Measurements from ENCODE around the gene SSRP1.

The SSRP1 gene

GRCh38 chr11:57336111-57336666 lies 497 bp upstream of the SSRP1 start:
- no peak for DNase-seq

- no peak for DNase-seq
Observed at GRCh38 chr11:57335023-57335342, 709 bp downstream of the SSRP1 start.

GRCh38 chr11:57332694-57333440 lies 2.8 kb downstream of the SSRP1 start:
- DNase-seq, result no peak

- no peak for DNase-seq
Observed at GRCh38 chr11:57331720-57332119, 4.0 kb downstream of the SSRP1 start.

- no peak for DNase-seq
Observed at GRCh38 chr11:57330029-57330428, 5.7 kb downstream of the SSRP1 start.

GRCh38 chr11:57327721-57328120 lies 8.0 kb downstream of the SSRP1 start:
- DNase-seq, result no peak

- no peak for DNase-seq
Observed at GRCh38 chr11:57325735-57326048, 10.0 kb downstream of the SSRP1 start.

- peak; percentile 95 for DNase-seq
Observed at GRCh38 chr11:57324886-57325734, 10.6 kb downstream of the SSRP1 start, which contains the start of gene TNKS1BP1. TSS of gene TNKS1BP1 (minus strand) at chr11:57324952. CDS start at chr11:57321885, 3,067 bp downstream.

- no peak for DNase-seq
Observed at GRCh38 chr11:57324154-57324885, 11.4 kb downstream of the SSRP1 start.

- DNase-seq, result no peak
Observed at GRCh38 chr11:57323855-57324153, 11.9 kb downstream of the SSRP1 start.

GRCh38 chr11:57323167-57323854 lies 12.4 kb downstream of the SSRP1 start:
- no peak for DNase-seq

GRCh38 chr11:57322256-57323166 lies 13.2 kb downstream of the SSRP1 start:
- DNase-seq, result no peak

GRCh38 chr11:57321388-57322255 lies 14.1 kb downstream of the SSRP1 start:
- DNase-seq, result no peak

GRCh38 chr11:57320719-57321387 lies 14.8 kb downstream of the SSRP1 start:
- DNase-seq, result no peak

- DNase-seq, result no peak
Observed at GRCh38 chr11:57320067-57320718, 15.5 kb downstream of the SSRP1 start.

- no peak for DNase-seq
Observed at GRCh38 chr11:57318178-57318577, 17.5 kb downstream of the SSRP1 start.

- no peak for DNase-seq
Observed at GRCh38 chr11:57316017-57316416, 19.7 kb downstream of the SSRP1 start.

GRCh38 chr11:57315491-57315890 lies 20.2 kb downstream of the SSRP1 start:
- DNase-seq, result no peak

GRCh38 chr11:57314221-57314973 lies 21.3 kb downstream of the SSRP1 start:
- no peak for DNase-seq
